MM.1S (cell line): Measurements from ENCODE around the gene LACTB.

Source experiments
- DNase-seq: peaks from one replicate; pipeline ENCODE4 v3.0.0-alpha.2; 2015
- H2AFZ ChIP-seq: fragments of 300-600 bp; sonication (generic); 2 replicates; pipeline ENCODE4 v1.6.0; 2016; ENCODE audit warnings: antibody characterized with exemption, low read length
- H3F3A ChIP-seq: fragments of 300-600 bp; sonication (generic); 2 replicates; pipeline ENCODE4 v1.6.1; 2016; ENCODE audit warnings: mild to moderate bottlenecking, antibody characterized with exemption, low read length, moderate library complexity, mixed read lengths; ENCODE audit not compliant: insufficient read depth
- H3K27ac ChIP-seq: fragments of 300-600 bp; sonication (generic); 2 replicates; pipeline ENCODE4 v1.5.1; 2016; ENCODE audit warnings: mild to moderate bottlenecking, low read length
- H3K27me3 ChIP-seq: fragments of 300-600 bp; sonication (generic); replicated peaks from 2 replicates; pipeline ENCODE4 v1.6.0; 2016; ENCODE audit warnings: low read length; ENCODE audit not compliant: insufficient read depth
- H3K36me3 ChIP-seq: fragments of 300-600 bp; sonication (generic); replicated peaks from 2 replicates; pipeline ENCODE4 v1.6.1; 2016; ENCODE audit warnings: mild to moderate bottlenecking, low read length, mixed read lengths; ENCODE audit not compliant: insufficient read depth
- H3K4me1 ChIP-seq: fragments of 300-600 bp; sonication (generic); 2 replicates; pipeline ENCODE4 v1.6.1; 2016; ENCODE audit warnings: low read length, mixed read lengths
- H3K4me2 ChIP-seq: fragments of 300-600 bp; sonication (generic); 2 replicates; pipeline ENCODE4 v1.6.0; 2016; ENCODE audit warnings: low read depth, low read length
- H3K4me3 ChIP-seq: fragments of 300-600 bp; sonication (generic); 2 replicates; pipeline ENCODE4 v1.5.1; 2016; ENCODE audit warnings: low read length, mixed read lengths
- H3K79me2 ChIP-seq: fragments of 300-600 bp; sonication (generic); 2 replicates; pipeline ENCODE4 v1.6.1; 2016; ENCODE audit warnings: mixed run types, low read length, mixed read lengths
- H3K9ac ChIP-seq: fragments of 300-600 bp; sonication (generic); 2 replicates; pipeline ENCODE4 v1.6.1; 2016; ENCODE audit warnings: low read length, mixed read lengths
- H3K9me2 ChIP-seq: fragments of 300-600 bp; sonication (generic); replicated peaks from 2 replicates; pipeline ENCODE4 v1.6.1; 2016; ENCODE audit warnings: mild to moderate bottlenecking, low read length, mixed read lengths; ENCODE audit not compliant: insufficient read depth
- H3K9me3 ChIP-seq: fragments of 300-600 bp; sonication (generic); replicated peaks from 2 replicates; pipeline ENCODE4 v1.6.1; 2016; ENCODE audit warnings: mild to moderate bottlenecking, low read length, mixed read lengths; ENCODE audit not compliant: insufficient read depth
- H4K20me1 ChIP-seq: fragments of 300-600 bp; sonication (generic); 2 replicates; pipeline ENCODE4 v1.6.1; 2016; ENCODE audit warnings: mild to moderate bottlenecking, low read length, moderate library complexity, mixed read lengths; ENCODE audit not compliant: insufficient read depth
- CTCF ChIP-seq: fragments of 300-600 bp; sonication (generic); IDR thresholded peaks from 2 replicates; pipeline ENCODE4 v1.5.1; 2016; ENCODE audit warnings: antibody characterized with exemption, low read length, mixed read lengths
- EZH2 ChIP-seq: fragments of 300-600 bp; sonication (generic); optimal IDR thresholded peaks from 2 replicates; pipeline ENCODE3; 2017; ENCODE audit warnings: low read depth, mild to moderate bottlenecking, antibody characterized with exemption, low read length, mixed read lengths
- EZH2phosphoT487 ChIP-seq: fragments of 300-600 bp; sonication (generic); IDR thresholded peaks from 2 replicates; pipeline ENCODE4 v1.6.1; 2018; ENCODE audit warnings: antibody characterized with exemption, low read length

LACTB gene

GRCh38 chr15:63124506-63124905 is 2.8 kb downstream of the LACTB start:
- no peak for TF ChIP-seq CTCF
- no peak for TF ChIP-seq EZH2phosphoT487
- H3K4me2 ChIP-seq: no peak overlapping the region
- DNase-seq: no peak
- H3K36me3 ChIP-seq: no peaks in the 10 kb centered on the region
- no peak overlapping the region for H2AFZ ChIP-seq
- 0 out of 2 replicates have a peak, but pooled peaks cover 2% of the 10 kb centered on the region for H3F3A ChIP-seq
- no peak overlapping the region for H3K4me3 ChIP-seq
- no peak overlapping the region for H3K9ac ChIP-seq
- no peaks in the 10 kb centered on the region for H3K27me3 ChIP-seq
- no peaks in the 10 kb centered on the region for H3K9me2 ChIP-seq
- no peaks in the 10 kb centered on the region for H4K20me1 ChIP-seq
- H3K4me1 ChIP-seq: peaks cover 4% of the 10 kb centered on the region; the same call in 1 of the 2 replicates
- no peaks in the 10 kb centered on the region for H3K79me2 ChIP-seq
- H3K27ac ChIP-seq: no peak overlapping the region
- no peaks in the 10 kb centered on the region for H3K9me3 ChIP-seq

- TF ChIP-seq EZH2 (no peak), CTCF (no peak), EZH2phosphoT487 (no peak)
- Histone ChIP-seq H3K36me3 (no peaks in the 10 kb centered on the region), H3K9me2 (no peaks in the 10 kb centered on the region), H3F3A (0 out of 2 replicates have a peak, but pooled peaks cover 2% of the 10 kb centered on the region), H3K4me3 (no peak overlapping the region), H3K27me3 (no peaks in the 10 kb centered on the region), H3K4me1 (no peaks in the 10 kb centered on the region), H3K9me3 (no peaks in the 10 kb centered on the region), H3K27ac (no peak overlapping the region), H4K20me1 (no peaks in the 10 kb centered on the region), H3K4me2 (no peak overlapping the region), H2AFZ (no peak overlapping the region), H3K79me2 (no peaks in the 10 kb centered on the region), H3K9ac (no peak overlapping the region)
- no peak for DNase-seq
Observed at GRCh38 chr15:63126726-63127125, 5.1 kb downstream of the LACTB start.

GRCh38 chr15:63133786-63134185 is 12.1 kb downstream of the LACTB start:
- Histone ChIP-seq H3K79me2 (no peaks in the 10 kb centered on the region), H3K27me3 (no peaks in the 10 kb centered on the region), H3K4me1 (no peaks in the 10 kb centered on the region), H3K4me3 (no peak overlapping the region), H3K9me3 (no peaks in the 10 kb centered on the region), H3F3A (no peaks in the 10 kb centered on the region), H3K9ac (no peak overlapping the region), H3K27ac (no peak overlapping the region), H3K9me2 (no peaks in the 10 kb centered on the region), H4K20me1 (no peaks in the 10 kb centered on the region), H3K4me2 (no peak overlapping the region), H2AFZ (no peak overlapping the region), H3K36me3 (no peaks in the 10 kb centered on the region)
- TF ChIP-seq EZH2phosphoT487 (no peak), EZH2 (no peak), CTCF (no peak)
- no peak for DNase-seq
